GM13977 (cell line): ENCODE data around the gene PRKD1.

Source experiments
- DNase-seq: peaks from one replicate; pipeline ENCODE4 v3.0.0; 2012; ENCODE audit warnings: low spot score
- in situ Hi-C: fragments of 300-500 bp; cut with MboI; formaldehyde crosslinking; loops from one replicate; pipeline ENCODE4 v1.12.0; 2022; ENCODE audit warnings: low sequenced_read_pairs, low pct_unique_long_range_greater_than_20kb, mixed read lengths, inconsistent platforms; ENCODE audit not compliant: unreplicated experiment
- TF ChIP-seq, protein P1 (sequence below): IDR thresholded peaks from 2 replicates; pipeline ENCODE4 v1.5.1; 2012; ENCODE audit warnings: mild to moderate bottlenecking, control low read depth; ENCODE audit not compliant: insufficient read depth; ENCODE audit errors: extremely low read depth, missing control alignments

Gene PRKD1

DNA sequence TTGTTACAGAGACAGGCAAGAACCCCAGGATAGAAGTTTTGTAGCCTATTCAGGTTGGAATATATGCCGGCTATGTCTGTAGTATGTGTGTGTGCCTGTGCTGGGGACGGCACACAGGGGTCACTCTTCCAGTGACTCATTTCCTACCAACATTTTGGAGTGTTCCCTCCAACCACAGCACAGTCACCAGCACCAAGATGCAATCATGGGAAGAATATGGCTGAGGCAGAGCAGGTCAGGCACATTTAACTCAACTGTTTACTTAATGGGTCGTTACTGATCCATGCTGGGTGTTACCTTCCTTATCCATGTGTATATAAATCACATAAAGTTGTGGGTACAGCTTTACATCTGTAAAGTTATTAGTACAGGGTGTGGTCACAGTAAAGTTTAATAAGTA is 178.3 kb downstream of the PRKD1 start:
- no peak for DNase-seq
- TF ChIP-seq, protein P1, sequence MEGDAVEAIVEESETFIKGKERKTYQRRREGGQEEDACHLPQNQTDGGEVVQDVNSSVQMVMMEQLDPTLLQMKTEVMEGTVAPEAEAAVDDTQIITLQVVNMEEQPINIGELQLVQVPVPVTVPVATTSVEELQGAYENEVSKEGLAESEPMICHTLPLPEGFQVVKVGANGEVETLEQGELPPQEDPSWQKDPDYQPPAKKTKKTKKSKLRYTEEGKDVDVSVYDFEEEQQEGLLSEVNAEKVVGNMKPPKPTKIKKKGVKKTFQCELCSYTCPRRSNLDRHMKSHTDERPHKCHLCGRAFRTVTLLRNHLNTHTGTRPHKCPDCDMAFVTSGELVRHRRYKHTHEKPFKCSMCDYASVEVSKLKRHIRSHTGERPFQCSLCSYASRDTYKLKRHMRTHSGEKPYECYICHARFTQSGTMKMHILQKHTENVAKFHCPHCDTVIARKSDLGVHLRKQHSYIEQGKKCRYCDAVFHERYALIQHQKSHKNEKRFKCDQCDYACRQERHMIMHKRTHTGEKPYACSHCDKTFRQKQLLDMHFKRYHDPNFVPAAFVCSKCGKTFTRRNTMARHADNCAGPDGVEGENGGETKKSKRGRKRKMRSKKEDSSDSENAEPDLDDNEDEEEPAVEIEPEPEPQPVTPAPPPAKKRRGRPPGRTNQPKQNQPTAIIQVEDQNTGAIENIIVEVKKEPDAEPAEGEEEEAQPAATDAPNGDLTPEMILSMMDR = no peak
- in situ Hi-C loops = no loop called here

DNA sequence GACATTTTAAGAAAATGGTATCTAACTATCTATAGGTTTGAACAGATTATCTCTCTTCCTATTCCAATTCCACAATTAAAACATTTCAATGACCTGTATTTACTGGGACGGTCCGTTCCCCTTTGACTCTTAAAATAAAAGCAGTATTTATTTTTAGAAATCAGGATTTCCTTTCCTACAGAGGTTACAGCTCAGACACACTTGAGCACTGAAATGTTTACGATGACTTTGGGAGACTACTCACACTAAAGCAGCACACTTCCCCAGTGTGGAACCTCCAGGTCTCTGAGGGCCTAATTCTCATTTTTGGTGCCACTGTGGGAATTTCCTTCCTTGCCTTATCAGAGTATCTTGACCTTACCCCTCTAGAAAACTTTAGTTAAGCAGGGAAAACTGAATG is 181.8 kb downstream of the PRKD1 start:
- TF ChIP-seq, protein P1 = no peak
- no peak for DNase-seq
- in situ Hi-C loops = no loop called here

DNA sequence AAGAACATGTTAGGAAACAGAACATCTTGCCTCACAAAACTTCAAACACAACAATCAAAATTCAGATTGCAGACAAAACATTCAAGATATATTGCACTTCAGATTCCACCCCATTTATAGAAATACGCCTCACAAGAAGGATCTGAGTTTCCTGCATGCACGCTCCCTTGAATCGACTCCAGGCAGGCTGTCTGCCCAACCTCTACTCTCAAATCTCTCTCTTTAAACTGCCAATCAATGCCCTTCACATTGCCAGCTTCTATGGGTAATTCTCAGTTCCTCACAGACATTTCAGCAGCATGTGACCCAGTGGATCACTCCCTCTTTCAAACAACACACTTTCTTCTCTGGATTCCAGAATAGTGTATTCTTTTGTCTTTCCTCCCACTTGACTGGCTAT is 184.1 kb downstream of the PRKD1 start:
- in situ Hi-C loops = no loop called here
- DNase-seq = no peak
- TF ChIP-seq, protein P1 = no peak

DNA sequence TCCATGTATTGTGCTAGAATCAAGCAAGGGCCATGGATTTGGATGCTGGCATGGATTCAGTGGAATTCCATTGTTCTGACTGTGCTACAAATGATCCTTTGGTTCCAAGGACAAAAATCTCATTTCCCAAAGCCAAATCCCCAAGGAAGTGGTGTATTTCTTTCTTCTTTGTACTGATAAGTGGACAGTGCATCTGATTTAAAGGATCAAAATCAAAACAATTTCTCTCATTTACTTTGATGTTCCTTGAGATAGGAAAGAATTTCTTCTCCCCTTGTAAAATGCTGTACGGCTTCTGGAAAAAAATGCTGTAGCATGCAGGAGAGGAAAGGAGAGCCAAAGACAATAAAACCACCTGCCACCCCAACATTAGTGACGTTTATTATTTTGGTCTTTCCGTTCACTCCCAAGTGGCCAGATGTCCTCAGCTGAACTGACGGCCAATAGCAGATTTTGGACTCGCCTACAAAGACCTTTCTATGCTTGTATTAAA is 185.7 kb downstream of the PRKD1 start:
- TF ChIP-seq, protein P1 = no peak
- no peak for DNase-seq
- in situ Hi-C loops = no loop called here

DNA sequence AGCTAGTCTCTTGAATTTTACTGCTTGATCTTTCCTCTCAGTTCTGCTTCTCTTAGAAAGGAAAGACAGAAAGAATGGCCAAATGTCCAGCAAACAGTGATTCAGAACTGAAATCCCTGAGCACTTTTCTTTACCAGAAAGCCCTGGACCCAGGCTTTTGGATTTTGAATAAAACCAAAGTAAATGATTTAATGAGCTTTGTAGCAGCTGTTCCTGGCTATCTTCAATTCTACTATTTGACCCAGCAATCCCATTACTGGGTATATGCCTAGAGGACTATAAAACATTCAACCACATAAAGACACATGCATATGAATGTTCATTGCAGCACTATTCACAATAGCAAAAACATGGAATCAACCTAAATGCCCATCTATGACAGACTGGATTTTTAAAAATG is 187.2 kb downstream of the PRKD1 start:
- in situ Hi-C loops = no loop called here
- TF ChIP-seq, protein P1 = no peak
- no peak for DNase-seq

DNA sequence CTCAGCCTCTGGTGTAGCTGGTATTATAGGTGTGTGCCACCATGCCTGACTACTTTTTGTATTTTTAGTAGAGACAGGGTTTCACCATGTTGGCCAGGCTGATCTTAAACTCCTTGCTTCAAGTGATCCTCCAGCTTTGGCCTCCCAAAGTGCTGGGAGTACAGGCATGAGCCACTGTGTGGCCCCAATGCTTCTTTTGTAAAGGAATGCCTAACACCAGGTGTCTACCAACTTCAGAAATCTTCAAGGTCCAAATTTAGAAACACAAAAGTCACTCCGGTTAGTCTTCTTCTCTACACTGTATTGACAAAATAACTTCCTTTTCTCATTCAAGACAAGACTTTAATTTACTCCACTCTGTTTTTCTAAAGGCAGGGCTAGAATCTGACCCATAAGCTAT is 188.7 kb downstream of the PRKD1 start:
- TF ChIP-seq, protein P1 = no peak
- no peak for DNase-seq
- in situ Hi-C loops = no loop called here

DNA sequence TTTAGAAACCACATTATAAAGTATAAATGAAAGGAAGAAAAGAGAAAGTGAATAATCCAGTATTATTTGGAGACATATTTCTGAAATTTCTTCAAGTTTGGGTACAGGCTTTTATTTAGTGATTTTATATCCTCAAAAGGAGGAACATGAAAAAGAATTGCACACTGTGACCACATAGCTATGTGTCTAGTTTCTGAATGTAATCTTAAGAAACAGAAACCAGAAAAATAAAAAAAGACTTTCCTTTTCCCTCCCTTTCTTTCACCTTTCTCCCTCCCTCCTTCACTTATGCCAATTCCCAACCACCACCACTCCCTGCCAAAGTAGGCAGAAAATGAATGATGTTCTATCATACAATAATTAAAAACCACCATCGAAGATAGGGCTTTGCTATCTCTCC is 189.6 kb downstream of the PRKD1 start:
- in situ Hi-C loops = no loop called here
- TF ChIP-seq, protein P1 = no peak
- no peak for DNase-seq
